ENCODE results near the gene SLC38A3. TPM values are rescaled to one million over a fixed set of nuclear protein-coding genes. Genes with fewer than 3 reads are reported as not detected.

SLC38A3 gene
- total RNA-seq, 1 donor from 2014 or later: 9.1 TPM

GRCh38 chr3:50190936-50191660, 14.0 kb upstream of the SLC38A3 start, which contains the start of gene GNAT1:
TSS of gene GNAT1 (plus strand) at chr3:50191610. CDS start at chr3:50191726, 116 bp downstream.
- DNase-seq (ENCODE audit: low read depth): no peak

- DNase-seq (ENCODE audit: low read depth): no peak
Measured at GRCh38 chr3:50192124-50192523, 12.9 kb upstream of the SLC38A3 start.

GRCh38 chr3:50192689-50193141, 12.4 kb upstream of the SLC38A3 start:
- DNase-seq (ENCODE audit: low read depth): peak; percentile 75

GRCh38 chr3:50193286-50193685, 11.8 kb upstream of the SLC38A3 start:
- no peak for DNase-seq (ENCODE audit: low read depth)

GRCh38 chr3:50193746-50194127, 11.3 kb upstream of the SLC38A3 start:
- no peak for DNase-seq (ENCODE audit: low read depth)

GRCh38 chr3:50194128-50194902, 10.8 kb upstream of the SLC38A3 start:
- peak; percentile 97 for DNase-seq (ENCODE audit: low read depth)

GRCh38 chr3:50194903-50195500, 10.1 kb upstream of the SLC38A3 start:
- DNase-seq (ENCODE audit: low read depth): no peak

- DNase-seq (ENCODE audit: low read depth): peak; percentile 76
Measured at GRCh38 chr3:50195501-50196252, 9.4 kb upstream of the SLC38A3 start.

GRCh38 chr3:50196253-50196801, 8.7 kb upstream of the SLC38A3 start:
- DNase-seq (ENCODE audit: low read depth): no peak

GRCh38 chr3:50201573-50202315, 3.3 kb upstream of the SLC38A3 start:
- DNase-seq (ENCODE audit: low read depth): no peak

- no peak for DNase-seq (ENCODE audit: low read depth)
Measured at GRCh38 chr3:50202353-50203112, 2.5 kb upstream of the SLC38A3 start.

GRCh38 chr3:50203113-50203808, 1.8 kb upstream of the SLC38A3 start:
- peak; percentile 97 for DNase-seq (ENCODE audit: low read depth)

GRCh38 chr3:50203809-50204803, 965 bp upstream of the SLC38A3 start:
- DNase-seq (ENCODE audit: low read depth): peak; percentile 68

GRCh38 chr3:50205413-50206276, 574 bp downstream of the SLC38A3 start:
- DNase-seq (ENCODE audit: low read depth): no peak

- DNase-seq (ENCODE audit: low read depth): no peak
Measured at GRCh38 chr3:50207359-50208042, 2.4 kb downstream of the SLC38A3 start.

Data from myocyte (in vitro differentiated cells).